Hematopoietic multipotent progenitor cell treated with erythropoietin and hydrocortisone succinate and interleukin-3 and kit ligand, for 15 days (in vitro differentiated cells): ENCODE data around the gene ADGRL3.
"Not testable (repeated sequence)": the region's sequence is repeated elsewhere in the genome, so short reads cannot be mapped to it uniquely, and the experiment has no call there.

Experiments used
- DNase-seq: peaks from one replicate; pipeline ENCODE4 v3.0.0-alpha.2; 2015; ENCODE audit warnings: low spot score

Gene ADGRL3

DNA sequence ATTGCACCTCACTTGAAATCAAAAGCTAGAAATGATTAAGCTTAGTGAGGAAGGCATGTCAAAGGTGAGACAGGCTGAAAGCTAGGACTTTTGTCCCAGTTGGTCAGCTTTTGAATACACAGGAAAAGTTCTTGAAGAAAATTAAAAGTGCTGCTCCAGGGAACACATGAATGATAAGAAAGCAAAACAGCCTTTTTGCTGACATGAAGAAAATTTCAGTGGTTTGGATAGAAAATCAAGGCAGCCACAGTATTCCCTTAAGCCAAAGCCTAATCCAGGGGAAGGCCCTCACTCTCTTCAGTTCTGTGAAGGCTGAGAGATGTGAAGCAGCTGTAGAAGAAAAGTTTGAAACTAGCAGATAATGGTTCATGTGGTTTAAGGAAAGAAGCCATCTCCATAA lies 150.8 kb downstream of the ADGRL3 start:
- no peak for DNase-seq

DNA sequence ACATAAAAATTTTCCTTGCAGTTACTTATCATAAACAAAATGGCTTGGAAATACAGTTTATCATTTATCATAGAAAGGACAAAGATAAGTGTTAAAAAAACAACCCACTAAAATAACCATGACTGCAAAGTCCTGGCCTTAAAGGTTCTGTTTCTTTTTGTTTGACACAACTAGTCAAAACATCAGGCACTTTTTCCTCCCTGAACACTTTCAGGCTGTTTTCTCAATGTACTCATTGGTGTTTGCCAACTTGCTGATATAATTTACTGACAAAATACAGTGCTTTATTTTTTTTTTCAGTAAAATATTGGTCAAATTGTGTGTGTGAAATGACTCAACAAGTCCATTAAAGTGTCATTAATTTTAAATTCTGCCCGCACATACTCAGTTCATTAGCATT lies 156.6 kb downstream of the ADGRL3 start:
- DNase-seq, result no peak

DNA sequence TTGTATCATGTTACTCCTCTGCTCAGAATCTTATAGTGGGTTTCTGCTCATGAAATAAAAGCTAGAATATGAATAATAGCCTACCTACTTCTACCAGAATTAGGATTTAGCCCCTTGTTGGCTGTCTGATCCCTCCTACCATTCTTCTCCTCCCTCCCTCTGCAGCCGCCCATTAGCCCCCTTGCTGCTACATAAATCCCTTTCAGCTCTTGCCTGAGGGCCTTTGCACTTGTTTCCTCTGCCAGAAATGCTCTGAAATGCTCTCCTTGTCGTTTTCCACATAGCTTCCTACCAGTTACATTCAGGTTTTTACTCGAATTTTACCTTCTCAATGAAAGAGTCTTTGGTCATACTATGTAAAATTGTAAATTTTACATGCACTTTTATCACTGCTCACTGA lies 159.2 kb downstream of the ADGRL3 start:
- DNase-seq, result no peak

DNA sequence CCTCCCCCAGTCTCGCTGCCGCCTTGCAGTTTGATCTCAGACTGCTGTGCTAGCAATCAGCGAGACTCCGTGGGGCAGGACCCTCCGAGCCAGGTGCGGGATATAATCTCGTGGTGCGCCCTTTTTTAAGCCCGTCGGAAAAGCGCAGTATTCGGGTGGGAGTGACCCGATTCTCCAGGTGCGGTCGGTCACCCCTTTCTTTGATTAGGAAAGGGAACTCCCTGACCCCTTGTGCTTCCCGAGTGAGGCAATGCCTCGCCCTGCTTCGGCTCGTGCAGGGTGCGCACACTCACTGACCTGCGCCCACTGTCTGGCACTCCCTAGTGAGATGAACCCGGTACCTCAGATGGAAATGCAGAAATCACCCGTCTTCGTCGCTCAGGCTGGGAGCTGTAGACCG lies 172.7 kb downstream of the ADGRL3 start:
- not testable (repeated sequence) for DNase-seq

DNA sequence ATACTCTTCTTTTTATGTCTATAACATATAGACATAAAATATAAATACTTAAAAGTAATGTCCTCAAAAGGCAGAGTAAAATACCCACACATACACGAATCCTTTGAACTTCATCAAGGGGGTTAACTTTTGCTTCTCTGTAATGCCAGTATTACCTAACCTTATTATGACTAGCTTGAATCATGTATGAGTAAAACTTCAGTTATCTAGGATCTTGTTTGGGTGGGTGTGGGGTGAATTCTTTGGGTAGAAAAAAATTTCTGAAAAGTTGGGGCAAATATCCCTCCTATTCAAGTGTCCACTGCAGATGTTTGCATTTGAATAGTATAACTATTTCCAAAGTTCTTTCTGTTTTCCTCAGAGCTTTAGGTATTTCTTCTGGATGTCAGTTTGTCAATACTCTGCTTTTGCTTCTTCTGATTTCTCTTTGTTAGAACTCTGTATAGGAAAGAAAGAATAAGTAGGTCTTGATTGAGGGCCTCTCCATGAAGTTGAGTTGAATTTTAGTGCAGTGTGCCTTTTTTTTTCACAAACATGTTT lies 173.8 kb downstream of the ADGRL3 start:
- no peak for DNase-seq

DNA sequence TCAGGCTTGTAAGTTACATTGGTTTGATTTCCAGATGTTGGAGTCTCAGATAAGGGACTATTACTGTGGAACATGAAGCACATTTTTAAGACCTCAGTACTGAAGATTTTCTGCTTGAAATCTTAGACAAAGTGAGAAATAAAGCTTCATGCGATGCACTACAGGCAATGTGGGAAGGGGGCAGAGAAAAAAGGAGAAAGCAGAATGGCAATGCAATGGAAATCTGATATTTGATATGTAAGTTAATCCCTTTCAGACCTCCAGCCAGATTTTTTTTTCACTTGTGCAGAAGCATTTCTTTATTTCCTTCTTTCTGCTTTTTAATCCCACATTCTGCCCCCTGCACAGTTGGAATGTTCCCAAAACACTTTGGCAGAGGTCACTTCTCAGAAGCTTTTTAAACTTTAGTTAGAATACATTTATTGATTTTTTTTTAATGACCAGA lies 174.3 kb downstream of the ADGRL3 start:
- DNase-seq, result no peak

DNA sequence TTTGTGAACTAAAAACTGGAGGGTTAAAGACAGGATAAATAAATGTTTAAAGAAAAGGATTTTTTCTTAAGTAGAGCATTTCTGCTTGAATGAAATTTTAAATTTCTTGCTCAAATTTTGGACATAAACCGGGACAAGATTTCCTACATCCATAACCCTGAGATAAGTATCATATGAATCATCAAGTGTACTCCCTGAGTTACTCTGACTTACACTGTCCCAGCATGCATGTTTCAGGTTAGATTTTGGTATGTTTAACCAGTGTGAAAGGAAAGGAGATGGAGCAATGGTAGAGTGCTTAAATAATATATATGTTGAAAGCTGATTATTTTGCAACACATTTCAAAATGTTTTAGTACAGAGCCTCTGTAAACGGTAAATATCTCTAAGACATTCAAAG lies 175.2 kb downstream of the ADGRL3 start:
- DNase-seq, result no peak

DNA sequence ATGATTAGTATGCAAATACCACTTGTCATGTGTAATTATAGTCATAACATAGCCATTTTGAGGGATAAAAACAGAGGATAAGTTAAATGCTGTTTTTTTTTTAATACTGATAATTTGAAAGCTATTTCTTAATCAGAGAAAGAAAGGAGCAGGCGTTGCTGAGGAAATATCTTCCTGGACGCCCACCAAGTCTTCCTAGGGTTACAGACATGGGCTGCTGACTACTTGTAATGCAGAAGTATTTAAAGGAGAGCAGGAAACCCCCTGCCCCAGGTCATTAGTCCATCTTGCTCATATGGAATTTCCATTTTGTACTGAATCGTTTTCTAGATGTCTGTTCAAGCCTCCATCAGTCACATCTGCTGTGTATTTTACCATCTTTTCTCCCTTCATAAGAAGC lies 176.2 kb downstream of the ADGRL3 start:
- DNase-seq, result no peak

DNA sequence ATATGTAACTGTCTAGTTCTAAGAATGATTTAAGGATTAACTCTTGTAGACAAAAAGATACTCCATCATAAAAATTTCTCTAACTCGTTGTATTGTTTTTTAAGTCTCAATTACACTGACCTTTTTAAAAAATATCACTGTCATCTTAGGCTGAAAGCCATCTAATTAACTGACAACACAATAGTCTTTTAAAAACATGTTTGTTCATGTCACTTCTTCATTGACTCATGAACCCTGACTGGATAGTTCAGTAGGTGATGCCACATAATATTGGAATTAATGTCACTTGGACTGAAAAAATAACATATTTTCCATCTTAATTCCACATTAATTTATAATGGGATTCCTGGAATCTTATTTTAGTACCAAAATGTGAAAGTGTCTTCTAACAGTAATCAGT lies 179.3 kb downstream of the ADGRL3 start:
- no peak for DNase-seq

DNA sequence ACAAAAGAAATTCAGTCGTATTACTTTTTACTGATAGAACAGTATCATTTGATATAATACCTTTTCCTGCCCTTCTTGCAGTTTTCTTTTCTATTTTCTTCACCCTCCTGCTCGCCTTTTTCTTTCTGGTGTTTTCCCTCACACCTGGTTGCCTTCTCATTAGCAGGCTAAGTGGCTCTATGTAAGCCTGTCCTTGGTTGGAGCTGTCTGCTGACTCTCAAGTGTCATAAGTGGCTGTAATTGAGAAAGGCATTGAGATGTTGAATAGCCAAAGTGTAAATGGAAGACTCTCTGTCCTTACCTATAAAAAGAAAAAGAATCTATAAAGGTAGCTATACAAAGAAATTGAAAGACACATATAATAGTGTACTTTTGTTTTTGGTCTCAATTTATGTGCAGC lies 180.7 kb downstream of the ADGRL3 start:
- no peak for DNase-seq

DNA sequence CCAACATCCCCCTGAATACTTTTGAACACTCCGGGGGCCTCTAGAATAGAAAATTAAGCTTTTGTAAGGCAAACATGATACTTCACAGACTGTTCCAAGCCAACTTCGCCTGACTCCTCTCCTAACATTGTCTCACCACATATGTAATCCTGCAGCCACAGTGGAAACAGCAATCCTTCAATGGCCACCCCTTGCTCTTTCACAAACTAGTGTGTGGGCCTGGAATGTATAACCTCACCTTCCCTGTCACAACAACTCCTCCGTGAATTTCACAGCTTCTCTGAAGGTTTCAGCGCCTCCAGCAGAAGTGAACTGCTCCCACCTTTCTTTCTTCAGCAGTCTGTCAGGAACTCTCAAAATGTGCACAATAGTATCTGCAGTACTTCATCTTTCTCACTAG lies 185.1 kb downstream of the ADGRL3 start:
- no peak for DNase-seq

DNA sequence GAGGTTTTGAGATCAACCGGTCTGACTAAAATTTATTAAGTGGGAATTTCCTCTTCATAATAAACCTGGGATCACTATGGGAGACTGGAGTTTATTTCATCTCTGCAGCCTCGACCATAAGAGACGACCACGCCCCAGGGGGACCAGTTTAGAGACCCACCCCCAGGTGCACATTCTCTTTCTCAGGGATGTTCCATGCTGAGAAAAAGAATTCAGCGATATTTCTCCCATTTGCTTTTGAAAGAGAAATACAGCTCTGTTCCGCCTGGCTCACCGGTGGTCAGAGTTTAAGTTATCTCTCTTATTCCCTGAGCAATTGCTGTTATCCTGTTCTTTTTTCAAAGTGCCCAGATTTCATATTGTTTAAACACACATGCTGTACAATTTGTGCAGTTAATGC lies 187.2 kb downstream of the ADGRL3 start:
- not testable (repeated sequence) for DNase-seq

DNA sequence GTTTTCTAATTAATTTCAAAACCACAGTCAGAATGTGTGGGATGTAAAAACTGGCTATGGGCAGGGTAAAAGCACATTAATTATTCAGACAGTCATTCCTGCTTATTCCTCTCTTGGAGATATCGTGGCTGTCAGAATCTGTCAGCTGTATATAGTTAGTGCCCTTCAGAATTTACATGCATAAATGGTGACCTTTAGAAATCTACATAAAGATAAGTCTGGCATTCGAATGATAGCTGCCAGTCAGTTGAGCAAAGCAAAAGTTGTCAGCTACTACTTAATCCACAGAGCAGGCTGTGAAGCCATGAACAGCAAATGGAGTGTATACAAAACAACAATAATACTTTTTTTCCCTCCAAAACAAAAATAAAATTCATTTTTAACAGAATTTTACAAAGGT lies 189.5 kb downstream of the ADGRL3 start:
- no peak for DNase-seq

DNA sequence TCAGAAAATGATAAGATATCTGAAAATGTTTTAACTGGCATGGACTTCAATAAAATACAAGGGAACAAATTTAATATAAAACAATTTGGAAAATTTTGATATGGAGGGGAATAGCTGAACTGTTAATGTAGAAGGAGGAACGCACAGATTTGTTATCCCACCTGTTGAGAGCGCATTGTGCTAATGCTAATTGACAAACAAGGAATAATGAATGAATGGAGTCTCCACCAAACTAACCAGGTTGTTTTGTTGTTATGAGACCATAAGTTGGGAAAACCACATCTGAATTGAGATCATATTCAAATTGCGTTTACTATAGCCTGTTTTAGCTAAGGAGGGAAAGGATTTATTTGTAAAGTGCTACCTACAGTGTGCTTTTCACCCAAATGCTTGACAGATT lies 195.6 kb downstream of the ADGRL3 start:
- no peak for DNase-seq

DNA sequence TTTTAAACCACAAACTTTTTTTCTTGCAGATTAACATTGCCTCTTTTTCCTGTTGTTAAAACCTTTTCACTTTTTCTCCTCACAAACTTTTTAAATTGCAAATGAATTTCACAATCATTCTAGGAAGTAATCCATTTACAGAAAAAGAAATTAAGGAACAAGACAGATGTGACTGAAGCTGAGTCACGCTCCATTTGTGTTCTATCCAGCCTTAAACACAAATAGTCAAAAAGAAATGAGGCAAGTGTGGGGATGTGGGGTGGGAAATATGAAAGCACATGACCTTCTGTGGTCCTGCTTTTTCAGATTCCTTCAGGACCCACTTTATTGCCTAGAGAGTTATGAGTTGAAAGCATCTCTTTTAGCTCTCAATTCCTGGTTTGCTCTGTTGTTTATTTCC lies 197.0 kb downstream of the ADGRL3 start:
- DNase-seq, result no peak

DNA sequence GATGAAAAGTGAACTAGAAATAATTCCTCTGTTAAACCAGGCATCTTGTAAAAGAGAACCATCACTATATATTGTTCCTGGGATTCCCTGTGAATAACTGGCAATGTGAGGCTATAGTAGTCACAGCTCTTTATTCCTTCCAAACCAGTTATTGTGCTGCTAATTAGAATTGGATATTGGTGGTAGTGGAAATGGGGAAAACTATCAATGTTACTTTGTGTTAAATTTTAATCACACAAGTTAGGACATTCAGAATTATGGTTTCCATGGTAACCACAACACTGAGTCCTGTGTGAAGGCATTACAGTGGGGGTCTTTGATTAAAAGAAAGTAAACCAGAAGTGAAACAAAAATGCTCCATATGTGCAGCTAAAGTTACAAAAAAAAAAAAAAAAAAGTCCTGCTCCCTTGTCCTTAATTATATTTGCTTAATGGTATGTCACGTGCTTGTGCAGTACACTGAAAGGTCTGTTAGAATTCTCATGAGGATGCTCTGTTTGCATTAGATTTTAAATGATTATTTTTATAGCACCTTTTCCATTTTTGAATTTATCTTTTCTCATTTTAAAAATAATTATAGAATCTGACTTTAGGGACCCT lies 200.4 kb downstream of the ADGRL3 start:
- DNase-seq, result no peak

DNA sequence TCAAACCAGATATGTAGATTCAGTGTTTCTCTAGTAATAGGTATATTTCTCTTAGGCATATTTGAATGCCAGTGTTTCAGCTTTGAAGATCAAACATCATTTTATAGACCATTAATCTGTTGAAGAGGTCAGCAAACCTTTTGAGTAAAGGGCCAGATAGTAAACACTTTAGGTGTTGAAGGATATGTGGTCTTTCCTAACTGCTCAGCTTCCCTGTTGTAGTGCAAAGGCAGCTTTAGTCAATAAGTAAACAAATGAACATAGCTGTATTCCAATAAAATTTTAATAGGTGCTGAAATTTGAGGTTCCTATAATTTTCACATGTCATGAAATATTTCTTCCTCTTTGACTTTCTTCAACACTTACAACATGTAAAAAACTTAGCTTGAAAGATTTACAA lies 201.6 kb downstream of the ADGRL3 start:
- no peak for DNase-seq

DNA sequence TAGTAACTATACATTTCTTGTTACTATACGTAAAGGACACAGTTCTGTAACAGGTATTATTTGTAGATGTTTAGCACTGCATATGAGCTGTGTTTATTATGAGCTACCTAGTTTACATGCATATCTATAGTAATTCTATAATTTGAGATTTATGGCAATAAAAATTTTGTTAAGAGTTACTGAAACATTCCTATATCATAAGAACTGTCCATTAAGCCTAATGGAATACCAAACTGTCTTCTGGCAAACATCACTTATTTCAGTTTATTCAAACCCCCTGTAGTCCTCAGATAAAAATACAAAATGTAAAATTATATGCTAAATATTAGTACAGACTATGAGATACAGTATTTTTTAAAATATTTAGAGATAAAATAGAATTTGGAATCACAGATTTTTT lies 205.2 kb downstream of the ADGRL3 start:
- DNase-seq, result no peak

DNA sequence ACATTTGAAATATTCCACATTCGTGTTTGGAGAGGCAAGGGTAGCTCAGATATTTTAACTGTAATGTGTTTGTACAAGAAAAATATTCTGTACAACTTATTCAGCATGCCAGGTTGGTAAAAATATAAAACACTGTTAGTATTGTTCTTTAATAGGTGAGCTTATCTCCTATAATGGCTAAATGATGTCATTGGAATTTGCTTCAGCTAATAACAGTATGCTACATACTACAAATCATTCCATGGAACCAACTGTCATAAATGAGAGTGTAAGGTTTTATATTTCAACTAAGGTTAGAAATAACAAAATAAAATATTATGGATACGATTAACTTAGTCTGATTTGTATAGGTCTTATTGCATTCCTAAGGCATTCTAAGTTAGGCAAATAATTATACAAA lies 206.6 kb downstream of the ADGRL3 start:
- no peak for DNase-seq

DNA sequence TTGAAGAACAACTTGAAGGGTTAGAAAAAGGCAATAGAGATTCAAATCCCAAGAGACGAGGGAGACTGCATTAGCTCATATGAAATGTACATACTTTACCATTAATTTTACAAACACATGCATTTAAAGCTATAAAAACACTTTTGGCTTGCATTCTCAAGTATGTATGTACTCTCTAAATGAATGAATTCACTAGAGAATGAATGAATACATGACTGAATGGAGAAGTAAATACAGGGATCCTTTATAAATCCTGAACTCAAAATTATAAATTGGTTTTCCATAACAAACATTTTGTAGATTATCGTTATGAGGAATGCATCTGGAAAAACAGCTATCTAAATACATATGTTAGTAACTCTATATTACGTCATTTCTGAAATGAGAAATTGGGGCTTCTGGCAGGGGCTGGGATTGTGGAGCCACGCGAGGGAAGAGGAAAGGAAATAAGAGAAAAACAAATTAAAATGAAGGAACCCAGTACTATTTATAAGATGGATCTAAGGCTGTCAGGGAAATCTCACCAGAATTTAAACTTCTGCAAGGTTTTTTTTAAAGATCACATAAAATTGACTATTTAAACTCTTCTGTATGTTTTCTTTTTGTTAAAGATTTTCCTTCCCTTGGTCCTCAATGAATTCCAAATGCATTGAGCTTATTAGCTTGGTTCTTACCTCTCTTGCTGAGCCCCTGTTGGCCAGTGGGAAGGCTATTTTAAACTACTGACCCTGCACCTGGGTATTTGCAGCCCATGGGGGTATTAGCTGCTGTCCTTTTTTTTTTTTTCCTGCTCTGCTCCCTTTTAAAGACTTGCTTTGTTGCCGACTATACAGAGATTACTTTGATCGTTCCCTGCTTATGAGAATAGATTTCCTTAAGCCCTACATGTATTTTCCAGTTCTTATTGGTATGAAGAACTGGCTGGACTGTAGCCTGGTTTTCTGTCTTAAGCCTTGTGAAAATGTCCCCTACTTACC lies 207.8 kb downstream of the ADGRL3 start:
- no peak for DNase-seq

DNA sequence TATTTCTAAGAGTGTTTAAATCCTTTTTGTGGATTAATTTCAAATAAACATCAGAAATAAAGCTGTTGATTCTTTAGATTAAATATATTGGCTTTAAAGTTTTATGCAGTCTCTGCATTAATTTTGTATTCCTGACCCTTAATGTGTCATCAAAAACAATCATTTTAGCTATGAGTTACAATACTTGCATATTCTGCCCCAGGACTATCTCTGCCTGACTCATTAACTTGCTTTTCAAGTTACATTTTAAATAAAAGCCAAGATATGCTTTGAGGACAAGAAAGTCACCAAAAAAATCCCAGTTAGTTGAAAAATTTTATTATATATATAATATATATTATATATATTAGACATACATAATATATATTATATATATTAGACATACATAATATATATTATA lies 208.7 kb downstream of the ADGRL3 start:
- DNase-seq, result no peak

DNA sequence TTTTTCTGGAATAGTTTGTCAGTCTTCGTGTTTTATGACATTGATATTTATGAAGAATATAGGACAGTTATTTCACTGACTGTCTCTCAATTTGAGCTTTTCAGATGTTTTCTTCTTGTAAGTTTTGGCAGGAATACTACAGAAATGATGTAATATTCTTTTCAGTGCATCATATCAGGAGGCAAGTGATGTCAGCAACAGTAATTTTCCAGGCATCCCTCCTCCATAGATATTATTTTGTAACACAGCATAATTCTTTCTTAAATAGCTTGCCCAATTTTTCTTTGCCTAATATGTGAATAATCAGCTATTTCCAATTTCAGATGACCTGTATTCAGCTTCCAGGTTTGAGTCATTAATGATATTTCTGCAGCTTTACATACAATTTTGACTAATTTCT lies 211.1 kb downstream of the ADGRL3 start:
- no peak for DNase-seq

DNA sequence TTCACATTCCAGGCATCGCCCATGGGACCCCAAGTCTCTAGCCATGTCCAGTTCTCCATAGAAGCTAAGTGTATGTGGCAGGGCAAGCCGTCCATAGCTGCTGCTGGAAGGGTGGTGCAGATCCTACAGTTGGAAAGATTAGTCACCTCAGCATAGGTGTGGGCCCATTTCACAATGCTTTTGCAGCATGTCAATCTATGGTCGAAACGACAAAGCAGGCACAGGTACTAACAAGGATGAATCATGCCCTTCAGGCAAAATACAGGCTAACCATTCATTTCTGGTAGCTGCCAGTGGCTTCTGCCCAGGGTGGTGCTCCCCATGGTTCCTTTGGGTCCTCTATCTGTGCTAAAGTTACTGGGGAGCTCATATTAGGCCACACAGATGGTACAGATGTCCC lies 225.2 kb downstream of the ADGRL3 start:
- DNase-seq, result no peak
